ENCODE results near the gene NDUFC2.
A peak's percentile ranks its signal among the peaks of the same experiment; 100 is the strongest.
"Not testable (repeated sequence)": the region's sequence is repeated elsewhere in the genome, so short reads cannot be mapped to it uniquely, and the experiment has no call there.

Gene NDUFC2

DNA sequence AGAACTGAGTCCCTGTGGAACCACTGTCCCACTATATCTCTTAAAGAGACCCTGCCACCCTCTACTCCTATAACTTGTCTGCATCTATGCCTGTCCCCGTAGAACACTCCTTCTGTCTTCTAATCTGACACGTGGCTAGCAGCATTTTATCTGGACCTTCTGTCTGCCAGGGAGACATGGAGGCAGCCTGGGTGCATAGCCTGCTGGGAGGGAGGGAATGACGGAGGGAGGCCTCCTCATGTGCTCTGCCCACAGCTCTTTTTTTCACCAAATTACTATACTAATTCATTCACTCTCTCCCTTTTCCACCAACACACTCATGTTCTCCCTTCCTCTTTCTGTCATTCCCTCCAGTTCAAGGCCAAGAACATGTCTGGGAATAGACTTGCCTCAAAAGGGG, 23.6 kb downstream of the NDUFC2 start:
- Histone ChIP-seq H3K36me3 (ENCODE audit: control insufficient read depth in 2 of 2, insufficient read depth in 2 of 2, low read length in 2 of 2) (no peaks in the 10 kb centered on the region), H3K4me1 (ENCODE audit: control insufficient read depth in 2 of 2, insufficient read depth in 2 of 2, low read length in 2 of 2) (no peaks in the 10 kb centered on the region), H3K27me3 (ENCODE audit: control insufficient read depth in 2 of 2, insufficient read depth in 2 of 2, low read length in 2 of 2) (no peaks in the 10 kb centered on the region), H3K27ac (ENCODE audit: low read depth in 2 of 2, low read length in 2 of 2) (no peak overlapping the region), H3K9me3 (ENCODE audit: control insufficient read depth in 2 of 2, low read length in 2 of 2) (no peaks in the 10 kb centered on the region), H3K4me3 (ENCODE audit: low read length in 2 of 2) (no peak overlapping the region), H3K9ac (ENCODE audit: low read depth in 1 of 2, low read length in 2 of 2) (no peak overlapping the region)

DNA sequence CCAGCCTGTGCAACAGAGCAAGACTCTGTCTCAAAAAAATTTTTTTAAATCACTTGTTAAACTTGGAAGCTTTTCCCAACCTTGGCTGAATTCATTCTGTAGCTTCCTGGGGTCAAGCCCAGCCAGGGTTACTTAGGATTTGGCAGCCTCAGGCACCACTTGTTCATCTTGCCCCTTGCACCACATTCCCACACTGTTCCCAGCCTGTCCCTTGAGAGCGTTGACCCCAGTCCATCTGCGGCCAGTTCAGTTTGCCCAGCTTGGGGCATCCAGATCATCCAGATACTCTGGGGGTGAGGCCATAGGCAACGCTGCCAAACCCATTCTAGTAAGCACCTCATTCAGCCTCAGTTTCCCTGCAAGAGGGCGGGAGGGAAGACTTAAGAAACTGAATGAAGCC, 24.7 kb downstream of the NDUFC2 start:
- no peak overlapping the region for H3K27ac ChIP-seq (ENCODE audit: low read depth in 2 of 2, low read length in 2 of 2)
- H3K4me3 ChIP-seq (ENCODE audit: low read length in 2 of 2): no peak overlapping the region
- no peaks in the 10 kb centered on the region for H3K27me3 ChIP-seq (ENCODE audit: control insufficient read depth in 2 of 2, insufficient read depth in 2 of 2, low read length in 2 of 2)
- no peaks in the 10 kb centered on the region for H3K36me3 ChIP-seq (ENCODE audit: control insufficient read depth in 2 of 2, insufficient read depth in 2 of 2, low read length in 2 of 2)
- no peak overlapping the region for H3K9ac ChIP-seq (ENCODE audit: low read depth in 1 of 2, low read length in 2 of 2)
- no peaks in the 10 kb centered on the region for H3K4me1 ChIP-seq (ENCODE audit: control insufficient read depth in 2 of 2, insufficient read depth in 2 of 2, low read length in 2 of 2)
- no peaks in the 10 kb centered on the region for H3K9me3 ChIP-seq (ENCODE audit: control insufficient read depth in 2 of 2, low read length in 2 of 2)

DNA sequence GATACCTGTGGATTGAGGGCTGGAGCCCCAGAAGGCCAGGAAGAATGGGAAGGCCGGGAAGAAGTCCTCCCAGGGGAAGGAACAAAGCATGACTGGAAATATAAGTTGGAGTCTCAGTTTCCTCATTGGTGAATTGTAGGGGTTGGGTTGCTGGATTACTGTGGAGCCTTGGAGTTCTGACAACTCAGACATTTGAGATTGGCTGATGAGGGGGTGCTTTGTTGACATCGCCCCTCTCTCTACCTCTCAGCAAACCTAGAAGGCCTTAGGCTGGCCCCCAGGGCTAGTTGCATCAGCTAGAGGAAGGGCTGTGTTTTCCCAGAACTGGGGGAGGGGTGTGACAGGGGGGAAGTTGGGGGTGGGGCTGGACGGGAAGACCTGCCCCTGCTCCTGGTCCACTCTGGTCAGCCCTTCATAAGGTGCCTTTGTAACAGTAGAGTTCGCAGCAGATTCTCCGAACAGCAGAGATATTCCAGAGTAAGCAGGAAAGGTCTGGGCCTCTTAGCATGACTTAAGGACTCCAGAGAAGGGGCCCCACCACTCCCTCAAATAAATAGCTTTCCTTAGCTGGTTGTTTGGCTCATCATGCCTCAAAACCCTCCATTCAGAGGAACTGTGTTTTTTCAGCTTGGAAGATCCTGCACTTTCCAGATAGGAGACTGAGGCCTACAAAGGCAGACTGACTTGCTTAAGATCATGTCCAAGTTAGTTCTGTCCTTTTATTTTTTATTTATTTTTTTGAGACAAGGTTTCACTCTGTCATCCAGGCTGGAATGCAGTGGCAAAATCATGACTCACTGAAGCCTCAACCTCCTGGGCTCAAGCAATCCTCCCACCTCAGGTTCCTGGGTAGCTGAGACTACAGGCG, 28.5 kb downstream of the NDUFC2 start:
- Histone ChIP-seq H3K36me3 (ENCODE audit: control insufficient read depth in 2 of 2, insufficient read depth in 2 of 2, low read length in 2 of 2) (no peaks in the 10 kb centered on the region), H3K9ac (ENCODE audit: low read depth in 1 of 2, low read length in 2 of 2) (no peak overlapping the region), H3K4me3 (ENCODE audit: low read length in 2 of 2) (no peak overlapping the region), H3K9me3 (ENCODE audit: control insufficient read depth in 2 of 2, low read length in 2 of 2) (no peaks in the 10 kb centered on the region), H3K27me3 (ENCODE audit: control insufficient read depth in 2 of 2, insufficient read depth in 2 of 2, low read length in 2 of 2) (no peaks in the 10 kb centered on the region), H3K4me1 (ENCODE audit: control insufficient read depth in 2 of 2, insufficient read depth in 2 of 2, low read length in 2 of 2) (peaks cover 0 to 2% of the 10 kb centered on the region in 2 donors), H3K27ac (ENCODE audit: low read depth in 2 of 2, low read length in 2 of 2) (no peak overlapping the region)

DNA sequence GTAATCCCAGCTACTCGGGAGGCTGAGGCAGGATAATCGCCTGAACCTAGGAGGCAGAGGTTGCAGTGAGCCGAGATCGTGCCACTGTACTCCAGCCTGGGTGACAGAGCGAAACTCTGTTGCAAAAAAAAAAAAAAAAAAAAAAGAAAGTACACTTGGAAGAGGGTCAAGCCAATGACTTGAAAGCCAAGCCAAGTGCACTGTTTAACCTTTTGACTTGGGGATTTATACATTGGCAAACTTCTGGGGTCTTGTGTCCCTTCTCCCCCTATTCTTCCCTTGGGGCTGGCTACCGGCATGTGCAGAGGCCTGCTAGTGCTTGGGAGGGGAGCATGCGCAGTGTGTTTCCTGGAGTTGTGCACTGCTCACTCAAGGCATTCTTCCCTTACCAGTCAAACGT, 30.3 kb downstream of the NDUFC2 start:
- Histone ChIP-seq H3K27me3 (ENCODE audit: control insufficient read depth in 2 of 2, insufficient read depth in 2 of 2, low read length in 2 of 2) (no peaks in the 10 kb centered on the region), H3K27ac (ENCODE audit: low read depth in 2 of 2, low read length in 2 of 2) (no peak overlapping the region), H3K9me3 (ENCODE audit: control insufficient read depth in 2 of 2, low read length in 2 of 2) (no peaks in the 10 kb centered on the region), H3K4me3 (ENCODE audit: low read length in 2 of 2) (no peak overlapping the region), H3K36me3 (ENCODE audit: control insufficient read depth in 2 of 2, insufficient read depth in 2 of 2, low read length in 2 of 2) (no peaks in the 10 kb centered on the region), H3K4me1 (ENCODE audit: control insufficient read depth in 2 of 2, insufficient read depth in 2 of 2, low read length in 2 of 2) (peaks cover 5 to 17% of the 10 kb centered on the region in 2 donors), H3K9ac (ENCODE audit: low read depth in 1 of 2, low read length in 2 of 2) (no peak overlapping the region)

DNA sequence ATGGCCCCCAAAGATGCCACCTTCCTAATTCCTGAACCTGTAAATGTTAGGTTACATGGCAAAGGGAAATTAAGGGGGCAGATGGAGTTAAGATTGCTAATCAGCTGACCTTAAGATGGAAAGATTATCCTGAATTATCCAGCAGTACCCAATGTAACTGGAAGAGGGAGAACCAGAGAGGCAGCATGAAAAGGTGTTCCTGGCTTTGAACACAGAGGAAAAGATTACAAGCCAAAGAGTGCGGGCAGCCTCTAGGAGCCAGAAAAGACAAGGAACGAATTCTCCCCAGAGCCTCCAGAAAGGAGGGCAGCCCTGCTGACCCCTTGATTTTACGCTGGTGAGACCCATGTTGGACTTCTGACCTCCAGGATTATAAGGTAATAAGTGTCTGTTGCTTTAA, 31.1 kb downstream of the NDUFC2 start:
- H3K27ac ChIP-seq (ENCODE audit: low read depth in 2 of 2, low read length in 2 of 2): no peak overlapping the region
- no peaks in the 10 kb centered on the region for H3K9me3 ChIP-seq (ENCODE audit: control insufficient read depth in 2 of 2, low read length in 2 of 2)
- H3K9ac ChIP-seq (ENCODE audit: low read depth in 1 of 2, low read length in 2 of 2): no peak overlapping the region
- no peaks in the 10 kb centered on the region for H3K36me3 ChIP-seq (ENCODE audit: control insufficient read depth in 2 of 2, insufficient read depth in 2 of 2, low read length in 2 of 2)
- no peak overlapping the region for H3K4me3 ChIP-seq (ENCODE audit: low read length in 2 of 2)
- H3K27me3 ChIP-seq (ENCODE audit: control insufficient read depth in 2 of 2, insufficient read depth in 2 of 2, low read length in 2 of 2): no peaks in the 10 kb centered on the region
- peaks cover 8 to 24% of the 10 kb centered on the region in 2 donors for H3K4me1 ChIP-seq (ENCODE audit: control insufficient read depth in 2 of 2, insufficient read depth in 2 of 2, low read length in 2 of 2)

DNA sequence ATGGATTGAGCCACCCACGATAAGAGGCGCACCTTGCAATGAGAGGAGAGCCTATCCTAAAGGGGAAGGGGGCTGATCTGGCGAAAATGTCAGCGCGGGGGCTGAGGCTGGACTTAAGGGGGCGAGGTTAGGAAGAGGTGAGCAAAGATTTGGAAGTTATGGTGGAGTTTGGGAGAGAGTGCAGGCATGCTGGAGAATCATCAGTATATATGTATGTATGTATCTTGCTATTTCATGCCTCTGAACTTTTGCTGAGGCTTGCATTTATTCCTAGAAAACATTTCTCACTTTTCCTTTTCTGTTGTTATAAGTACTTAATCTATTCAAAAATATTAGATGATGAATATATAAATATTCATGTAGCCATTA, 33.2 kb downstream of the NDUFC2 start:
- Histone ChIP-seq H3K27me3 (ENCODE audit: control insufficient read depth in 2 of 2, insufficient read depth in 2 of 2, low read length in 2 of 2) (no peaks in the 10 kb centered on the region), H3K4me3 (ENCODE audit: low read length in 2 of 2) (peak overlapping the region in 1 of 2 donors; percentile 58)

DNA sequence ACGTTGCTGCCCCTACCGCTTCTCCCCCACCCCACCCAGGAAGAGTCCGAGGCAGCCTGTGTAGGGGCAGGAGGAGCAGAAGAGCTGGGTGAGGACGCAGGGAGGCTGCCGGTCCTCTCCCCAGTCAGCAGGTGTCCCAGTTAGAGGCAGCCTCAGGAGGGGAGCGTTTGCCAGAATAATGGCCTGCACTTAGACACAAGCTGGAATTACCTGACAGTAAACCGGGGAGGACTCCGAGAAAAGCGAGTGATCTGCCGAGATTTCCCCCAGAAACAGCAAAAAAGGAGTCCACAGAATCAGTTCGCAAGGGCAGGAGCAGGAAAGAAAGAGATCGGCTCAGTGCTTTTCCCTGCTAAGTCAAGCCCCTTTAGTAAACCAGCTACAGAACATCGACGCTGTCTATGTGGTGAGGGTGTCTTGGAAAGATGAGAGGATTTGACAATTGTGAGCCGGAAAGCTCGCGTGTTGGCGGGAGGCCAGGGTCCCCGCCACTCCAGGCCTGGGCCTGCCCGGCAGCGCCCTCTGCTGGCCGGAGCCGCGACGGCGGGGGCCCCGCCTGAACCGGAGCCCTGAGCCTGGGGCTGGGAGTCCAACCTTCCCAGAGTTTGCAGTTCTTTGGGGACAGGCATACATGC, 33.7 kb downstream of the NDUFC2 start:
- no peaks in the 10 kb centered on the region for H3K36me3 ChIP-seq (ENCODE audit: control insufficient read depth in 2 of 2, insufficient read depth in 2 of 2, low read length in 2 of 2)
- H3K4me1 ChIP-seq (ENCODE audit: control insufficient read depth in 2 of 2, insufficient read depth in 2 of 2, low read length in 2 of 2): peaks cover 9 to 31% of the 10 kb centered on the region in 2 donors
- peak overlapping the region; percentile 58 to 74 for H3K4me3 ChIP-seq (ENCODE audit: low read length in 2 of 2)
- peak overlapping the region; percentile 57 to 60 for H3K9ac ChIP-seq (ENCODE audit: low read depth in 1 of 2, low read length in 2 of 2)
- no peaks in the 10 kb centered on the region for H3K27me3 ChIP-seq (ENCODE audit: control insufficient read depth in 2 of 2, insufficient read depth in 2 of 2, low read length in 2 of 2)
- no peaks in the 10 kb centered on the region for H3K9me3 ChIP-seq (ENCODE audit: control insufficient read depth in 2 of 2, low read length in 2 of 2)
- H3K27ac ChIP-seq (ENCODE audit: low read depth in 2 of 2, low read length in 2 of 2): peak overlapping the region; percentile 7 to 23

More for the DNA sequence above, 33.2 kb downstream of the NDUFC2 start:
- Histone ChIP-seq H3K4me1 (ENCODE audit: control insufficient read depth in 2 of 2, insufficient read depth in 2 of 2, low read length in 2 of 2) (peaks cover 8 to 31% of the 10 kb centered on the region in 2 donors), H3K36me3 (ENCODE audit: control insufficient read depth in 2 of 2, insufficient read depth in 2 of 2, low read length in 2 of 2) (no peaks in the 10 kb centered on the region), H3K9ac (ENCODE audit: low read depth in 1 of 2, low read length in 2 of 2) (no peak overlapping the region), H3K9me3 (ENCODE audit: control insufficient read depth in 2 of 2, low read length in 2 of 2) (no peaks in the 10 kb centered on the region), H3K27ac (ENCODE audit: low read depth in 2 of 2, low read length in 2 of 2) (no peak overlapping the region)

DNA sequence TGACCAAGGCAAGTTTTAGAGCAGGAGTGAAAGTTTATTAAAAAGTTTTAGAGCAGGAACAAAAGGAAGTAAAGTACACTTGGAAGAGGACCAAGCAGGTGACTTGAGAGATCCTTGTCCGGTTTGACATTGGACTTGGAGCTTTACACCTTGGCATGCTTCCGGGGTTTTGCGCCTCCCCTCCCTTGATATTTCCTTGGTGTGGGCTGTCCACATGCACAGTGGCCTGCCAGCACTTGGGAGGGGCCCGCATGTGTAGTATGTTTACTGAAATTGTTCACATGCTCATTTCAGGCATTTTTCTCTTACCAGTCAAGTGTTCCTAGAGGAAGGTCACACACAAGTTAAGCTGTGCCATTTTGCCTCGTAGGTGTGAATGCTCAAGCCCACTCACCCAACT, 35.0 kb downstream of the NDUFC2 start:
- H3K27ac ChIP-seq (ENCODE audit: low read depth in 2 of 2, low read length in 2 of 2): peak overlapping the region; percentile 28 to 75
- H3K4me1 ChIP-seq (ENCODE audit: control insufficient read depth in 2 of 2, insufficient read depth in 2 of 2, low read length in 2 of 2): peaks cover 15 to 35% of the 10 kb centered on the region in 2 donors
- H3K9me3 ChIP-seq (ENCODE audit: control insufficient read depth in 2 of 2, low read length in 2 of 2): no peaks in the 10 kb centered on the region
- H3K4me3 ChIP-seq (ENCODE audit: low read length in 2 of 2): no peak overlapping the region
- H3K27me3 ChIP-seq (ENCODE audit: control insufficient read depth in 2 of 2, insufficient read depth in 2 of 2, low read length in 2 of 2): no peaks in the 10 kb centered on the region
- H3K9ac ChIP-seq (ENCODE audit: low read depth in 1 of 2, low read length in 2 of 2): peak overlapping the region in 1 of 2 donors; percentile 31
- H3K36me3 ChIP-seq (ENCODE audit: control insufficient read depth in 2 of 2, insufficient read depth in 2 of 2, low read length in 2 of 2): no peaks in the 10 kb centered on the region

DNA sequence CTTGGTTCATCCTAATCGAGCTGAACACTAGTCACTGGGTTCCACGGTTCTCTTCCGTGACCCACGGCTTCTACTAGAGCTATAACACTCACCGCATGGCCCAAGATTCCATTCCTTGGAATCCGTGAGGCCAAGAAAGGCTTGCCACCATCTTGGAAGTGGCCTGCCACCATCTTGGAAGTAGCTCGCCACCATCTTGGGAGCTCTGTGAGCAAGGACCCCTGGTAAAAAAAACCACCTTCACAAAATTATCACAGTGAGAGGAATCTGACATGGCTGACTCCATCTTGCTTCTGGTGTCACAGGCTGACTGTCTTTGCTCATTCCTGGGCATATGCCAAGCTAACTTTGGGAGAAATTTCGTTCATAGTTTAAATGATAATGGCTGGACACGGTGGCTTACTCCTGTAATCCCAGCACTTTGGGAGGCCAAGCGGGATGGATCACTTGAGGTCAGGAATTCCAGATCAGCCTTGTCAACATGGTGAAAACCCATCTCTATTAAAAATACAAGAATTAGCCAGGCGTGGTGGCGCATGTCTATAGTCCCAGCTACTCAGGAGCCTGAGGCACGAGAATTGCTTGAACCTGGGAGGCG, 37.7 kb downstream of the NDUFC2 start:
- no peaks in the 10 kb centered on the region for H3K36me3 ChIP-seq (ENCODE audit: control insufficient read depth in 2 of 2, insufficient read depth in 2 of 2, low read length in 2 of 2)
- H3K27me3 ChIP-seq (ENCODE audit: control insufficient read depth in 2 of 2, insufficient read depth in 2 of 2, low read length in 2 of 2): no peaks in the 10 kb centered on the region
- H3K9me3 ChIP-seq (ENCODE audit: control insufficient read depth in 2 of 2, low read length in 2 of 2): no peaks in the 10 kb centered on the region
- no peak overlapping the region for H3K4me3 ChIP-seq (ENCODE audit: low read length in 2 of 2)
- H3K4me1 ChIP-seq (ENCODE audit: control insufficient read depth in 2 of 2, insufficient read depth in 2 of 2, low read length in 2 of 2): peaks cover 33 to 58% of the 10 kb centered on the region in 2 donors
- no peak overlapping the region for H3K9ac ChIP-seq (ENCODE audit: low read depth in 1 of 2, low read length in 2 of 2)
- no peak overlapping the region for H3K27ac ChIP-seq (ENCODE audit: low read depth in 2 of 2, low read length in 2 of 2)

DNA sequence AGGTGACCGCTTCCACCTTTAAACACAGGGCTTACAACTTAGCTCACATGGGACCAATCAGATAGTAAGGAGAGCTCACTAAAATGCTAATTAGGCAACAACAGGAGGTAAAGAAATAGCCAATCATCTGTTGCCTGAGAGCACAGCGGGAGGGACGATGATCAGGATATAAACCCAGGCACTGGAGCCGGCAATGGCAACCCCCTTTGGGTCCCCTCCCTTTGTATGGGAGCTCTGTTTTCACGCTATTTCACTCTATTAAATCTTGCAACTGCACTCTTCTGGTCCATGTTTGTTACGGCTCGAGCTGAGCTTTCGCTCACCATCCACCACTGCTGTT, 38.3 kb downstream of the NDUFC2 start:
- not testable (repeated sequence) for H3K27ac ChIP-seq (ENCODE audit: low read depth in 2 of 2, low read length in 2 of 2)
- peaks cover 37 to 63% of the 10 kb centered on the region in 2 donors for H3K4me1 ChIP-seq (ENCODE audit: control insufficient read depth in 2 of 2, insufficient read depth in 2 of 2, low read length in 2 of 2)

More for the DNA sequence above, 38.3 kb downstream of the NDUFC2 start:
- not testable (repeated sequence) for H3K4me3 ChIP-seq (ENCODE audit: low read length in 2 of 2); H3K9me3 ChIP-seq (ENCODE audit: control insufficient read depth in 2 of 2, low read length in 2 of 2); H3K9ac ChIP-seq (ENCODE audit: low read depth in 1 of 2, low read length in 2 of 2); H3K36me3 ChIP-seq (ENCODE audit: control insufficient read depth in 2 of 2, insufficient read depth in 2 of 2, low read length in 2 of 2); H3K27me3 ChIP-seq (ENCODE audit: control insufficient read depth in 2 of 2, insufficient read depth in 2 of 2, low read length in 2 of 2)

Data from mucosa of rectum (tissue), 2 donors.